ENCODE measurements around the gene METTL13. TPM values are rescaled to one million over a fixed set of nuclear protein-coding genes. Genes with fewer than 3 reads are reported as not detected.

The METTL13 gene
- total and polyA plus RNA-seq, 9 of the 15 experiments (the other 6 are each of a cell fraction or from before 2014, with no cell fraction given): 18.9 to 78.9 (median 54.9) TPM

DNA sequence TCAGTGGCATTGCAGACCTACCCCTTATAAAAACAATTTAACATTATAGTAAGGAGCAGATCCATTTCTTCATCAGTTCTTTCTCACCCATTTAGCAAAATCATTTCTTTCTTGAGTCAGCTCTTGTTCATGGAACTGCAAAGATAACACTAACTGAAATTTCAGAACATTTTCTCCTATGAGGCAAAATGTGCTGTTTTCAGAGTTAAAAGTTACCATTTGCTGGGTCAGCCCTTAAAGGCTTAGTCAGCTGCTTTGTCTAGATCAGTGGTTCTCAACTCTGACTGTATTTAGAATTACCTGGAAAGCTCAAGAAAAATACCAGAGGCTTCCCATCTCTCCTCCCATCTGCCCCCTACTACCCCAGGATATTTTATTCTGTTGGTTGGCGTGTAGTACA, 12.2 kb downstream of the METTL13 start (continued):
- TF ChIP-seq CEBPZ (IDR thresholded peaks at IDR 0.05; ENCODE audit: borderline replicate concordance, low read depth, low read length) (no peak), C11orf30 (IDR thresholded peaks at IDR 0.05; ENCODE audit: low read depth) (peak; percentile 38)

- Histone ChIP-seq H4K20me1 (replicated peaks; ENCODE audit: control insufficient read depth, insufficient read depth, low read length) (no peaks in the 10 kb centered on the region), H3K9me1 (ENCODE audit: control insufficient read depth, insufficient read depth, low read length) (no peaks in the 10 kb centered on the region), H2AFZ (ENCODE audit: low read depth, low read length) (no peak overlapping the region), H3K36me3 (ENCODE audit: control insufficient read depth, insufficient read depth, low read length) (peaks cover 90% of the 10 kb centered on the region), H3K9ac (ENCODE audit: insufficient read depth in 1 of 2, low read depth in 2 of 2, low read length in 2 of 2) (no peak overlapping the region), H3K4me1 (replicated peaks in 1 of 2; ENCODE audit: control insufficient read depth in 2 of 2, insufficient read depth in 2 of 2, low read length in 2 of 2) (peaks cover 0 to 9% of the 10 kb centered on the region in 2 experiments; a peak in 3 of 5 replicates), H3K4me3 (no peak overlapping the region), H3K9me3 (replicated peaks; ENCODE audit: control insufficient read depth, insufficient read depth, low read depth, low read length) (no peaks in the 10 kb centered on the region), H3K4me2 (ENCODE audit: insufficient read depth, low read length) (no peak overlapping the region), H3K27ac (ENCODE audit: extremely low read depth, low read depth, low read length) (no peak overlapping the region; the same call in 2 of the 3 replicates), H3K27me3 (ENCODE audit: control insufficient read depth in 2 of 2, insufficient read depth in 2 of 2, low read length in 2 of 2) (no peaks in the 10 kb centered on the region), H3K79me2 (ENCODE audit: control insufficient read depth, insufficient read depth, low read length) (peaks cover 2% of the 10 kb centered on the region; the same call in 1 of the 3 replicates)
- CTCF ChIA-PET (ENCODE audit: low intra/inter-chr PET ratio): no interaction called here
- DNase-seq (ENCODE audit: extremely low read depth in 1 of 4, low spot score in 3 of 4) (no peak), ATAC-seq (peak; percentile 56), FAIRE-seq (no peak)
- no TSS peak for BruUV-seq (replicated peaks)
- 89% methylated on average over 4 of the region's 4 CpGs for WGBS (ENCODE audit: insufficient coverage, low coverage, missing lambda C conversion rate)
- intact Hi-C loops (cut with micrococcal nuclease) (no loop called here), in situ Hi-C loops (cut with MboI) (no loop called here)
- POLR2A ChIA-PET: no interaction called here
- TF ChIP-seq CHCHD3 (CRISPR knock-in tag; IDR thresholded peaks at IDR 0.05) (no peak), ELF2 (CRISPR knock-in tag; IDR thresholded peaks at IDR 0.05) (no peak), ARID3A (IDR thresholded peaks at IDR 0.05; ENCODE audit: borderline replicate concordance, low read depth, low read length) (no peak), CREM (IDR thresholded peaks at IDR 0.05; ENCODE audit: low read depth) (peak; percentile 51; the same call in 1 of the 2 replicates), TAF1 (IDR thresholded peaks at IDR 0.05; ENCODE audit: control insufficient read depth, extremely low read depth, insufficient read depth, low read length, severe bottlenecking) (no peak), YY1 (IDR thresholded peaks at IDR 0.05; ENCODE audit: borderline replicate concordance in 1 of 3, control insufficient read depth in 1 of 3, extremely low read depth in 1 of 3, insufficient read depth in 3 of 3, insufficient read length in 1 of 3, insufficient replicate concordance in 2 of 3, low read depth in 1 of 3, low read length in 2 of 3) (peak in 1 of 3 experiments; percentile 50), NR2C1 (IDR thresholded peaks at IDR 0.05) (no peak), NR2C1 (tag; IDR thresholded peaks at IDR 0.05) (peak; percentile 63; the same call in 1 of the 2 replicates), POLR2AphosphoS2 (IDR thresholded peaks at IDR 0.05; ENCODE audit: low read length) (no peak), TEAD2 (tag; IDR thresholded peaks at IDR 0.05) (no peak), ESRRB (CRISPR knock-in tag; IDR thresholded peaks at IDR 0.05; ENCODE audit: borderline replicate concordance) (no peak), ZNF395 (CRISPR knock-in tag; IDR thresholded peaks at IDR 0.05) (0 out of 2 replicates have a peak, but pooled peaks have one; percentile 20)
These were observed 12.6 kb downstream of the METTL13 start for GRCh38 chr1:171794085-171794484.
